Esophagus mucosa (tissue), 1 donor: ENCODE measurements around the gene RAB44. TPM values are rescaled to one million over a fixed set of nuclear protein-coding genes. Genes with fewer than 3 reads are reported as not detected.
A peak's percentile ranks its signal among the peaks of the same experiment; 100 is the strongest.
"Not testable (repeated sequence)": the region's sequence is repeated elsewhere in the genome, so short reads cannot be mapped to it uniquely, and the experiment has no call there.

ENCODE experiments used
- ATAC-seq: fragments of 200-7000 bp; cut with Tn5 transposase; one replicate; pipeline ENCODE4 v1.9.1; 2020
- total RNA-seq: library from RNA; stranded (reverse); gene quantifications from one replicate; pipeline ENCODE4 v1.2.4, GENCODE V29; 2023
- donor health status: DM: yes; HTN: yes; CAD: no.

The RAB44 gene
- total RNA-seq, 1 donor from 2014 or later: 0.36 TPM

- ATAC-seq: peak; percentile 92
These were observed 19.0 kb downstream of the RAB44 start for GRCh38 chr6:36716476-36717093.

GRCh38 chr6:36717231-36717825 is 19.7 kb downstream of the RAB44 start:
- no peak for ATAC-seq

DNA sequence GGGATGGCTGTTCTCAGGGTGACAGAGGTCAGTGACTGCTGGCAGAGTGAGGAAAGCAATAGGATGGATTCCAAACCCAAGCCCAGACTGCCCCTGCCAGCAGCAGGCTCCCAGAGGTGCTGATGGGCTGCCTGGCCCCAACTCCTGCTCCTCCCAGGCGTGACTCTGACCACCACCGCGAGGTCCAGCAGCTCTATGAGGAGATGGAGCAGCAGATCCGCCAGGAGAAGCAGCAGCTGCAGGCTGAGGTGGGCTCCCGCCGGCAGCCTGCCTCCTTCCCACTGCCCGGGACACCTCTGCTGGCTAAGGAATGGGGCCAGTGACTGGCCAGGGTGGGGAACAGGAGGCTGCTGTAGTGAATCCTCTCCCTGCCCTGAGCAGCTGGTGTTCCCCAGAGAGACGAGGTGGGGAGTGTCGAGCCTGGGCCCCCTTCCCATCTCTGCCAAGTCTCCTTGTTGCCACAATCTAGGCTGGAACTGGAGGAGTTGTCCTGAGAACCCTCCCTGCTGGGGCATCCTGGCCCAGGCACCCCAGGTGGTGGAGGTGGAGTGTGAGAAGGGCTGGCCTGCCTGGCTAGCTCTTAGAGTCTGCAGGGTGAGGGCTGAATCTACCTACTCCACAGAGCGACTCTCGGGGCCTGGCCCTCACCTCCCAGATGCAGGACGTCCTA is 20.4 kb downstream of the RAB44 start:
- ATAC-seq: peak; percentile 11

GRCh38 chr6:36718560-36718959 is 20.9 kb downstream of the RAB44 start:
- ATAC-seq: no peak

DNA sequence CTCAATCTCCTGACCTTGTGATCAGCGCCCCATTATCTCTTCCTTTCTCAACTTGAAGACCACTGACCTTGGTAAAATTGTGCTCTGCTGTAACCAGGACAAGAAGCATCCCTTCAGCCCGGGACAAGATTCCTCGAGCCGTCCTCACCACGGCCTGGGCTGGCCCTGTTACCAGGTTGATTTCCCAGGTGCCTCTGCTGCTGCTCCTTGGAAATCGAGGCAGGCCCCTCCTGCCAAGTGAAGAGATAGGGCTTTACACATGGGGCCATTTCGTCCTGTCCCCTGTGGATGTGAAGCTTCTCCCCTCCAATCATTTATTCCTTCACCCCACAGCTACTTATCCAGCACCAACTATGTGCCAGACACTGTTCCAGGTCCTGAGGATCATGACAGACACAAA is 21.5 kb downstream of the RAB44 start:
- no peak for ATAC-seq

DNA sequence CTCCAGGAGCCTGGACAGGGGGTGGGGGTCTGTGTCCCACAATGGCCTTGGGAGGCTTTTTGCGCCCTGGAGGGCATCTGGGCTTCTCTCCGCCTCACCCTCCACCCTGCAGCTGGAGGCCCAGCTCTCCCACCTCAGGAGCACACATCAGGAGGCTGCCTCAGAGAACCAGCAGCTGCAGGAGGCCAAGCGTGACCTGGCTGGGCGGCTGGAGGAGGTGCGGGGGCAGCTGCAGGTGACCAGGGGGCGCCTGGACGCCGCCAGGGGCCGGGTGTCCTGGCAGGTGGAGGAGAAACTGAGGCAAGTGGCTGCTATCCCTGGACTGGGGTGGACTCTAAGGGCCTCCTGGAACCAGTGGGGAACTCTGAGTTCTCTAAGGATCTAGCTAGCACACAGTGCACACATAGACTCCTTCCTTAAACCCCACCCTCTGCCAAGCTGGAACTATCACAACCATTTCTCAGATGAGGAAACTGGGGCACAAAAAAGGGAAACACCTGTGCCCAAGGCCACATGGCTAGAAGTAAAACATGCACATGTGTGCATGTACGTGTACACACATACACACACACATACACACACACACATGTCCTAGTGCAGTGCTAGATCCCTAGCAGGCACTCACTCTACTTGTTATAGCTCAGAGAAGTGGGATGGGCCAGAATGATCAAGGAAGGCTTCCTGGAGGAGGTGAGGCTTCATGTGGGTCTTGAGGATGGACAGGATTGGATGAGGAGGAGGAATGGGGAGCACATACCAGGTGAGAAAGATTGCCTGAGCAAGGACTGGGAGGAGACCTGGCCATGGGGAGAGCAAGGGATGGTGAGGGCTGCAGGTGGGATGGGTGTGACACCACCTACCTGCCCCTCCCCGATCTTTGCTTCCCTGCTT is 22.9 kb downstream of the RAB44 start:
- ATAC-seq: no peak

DNA sequence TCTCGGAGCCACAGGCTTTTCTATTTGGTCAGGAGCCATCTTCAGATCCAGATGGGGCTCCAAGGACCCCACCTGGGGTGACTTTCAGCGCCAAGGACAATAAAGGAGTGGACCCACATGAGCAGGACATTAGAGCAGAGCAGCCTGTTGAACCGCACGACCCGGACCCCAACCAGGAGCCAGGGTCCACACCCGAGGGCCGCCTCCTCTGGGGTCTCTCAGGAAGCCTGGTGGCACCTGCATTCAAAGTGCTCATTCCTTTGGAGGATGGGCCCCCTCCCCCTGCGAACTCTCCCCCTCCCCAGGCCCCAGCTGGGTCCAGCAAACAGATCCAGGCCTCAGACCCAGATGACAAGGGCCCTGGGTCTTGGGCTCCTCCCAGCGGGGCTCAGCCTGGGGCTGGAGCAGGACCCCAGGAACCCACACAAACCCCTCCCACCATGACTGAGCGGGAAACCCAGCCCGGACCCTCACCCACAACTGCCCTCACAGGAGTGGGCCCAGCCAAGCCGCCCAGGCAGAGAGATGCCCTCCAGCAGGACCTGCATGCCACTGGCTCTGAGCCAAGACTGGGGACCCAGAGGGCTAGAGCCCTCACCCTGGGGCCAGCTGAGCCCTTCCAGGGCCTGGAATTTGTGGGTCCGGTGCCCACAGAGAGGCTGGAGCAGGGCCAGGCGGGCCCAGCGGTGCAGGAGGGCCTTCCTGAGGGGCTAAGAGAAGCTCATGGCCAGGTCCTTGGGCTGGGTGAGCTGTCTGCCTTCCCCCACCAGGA is 23.9 kb downstream of the RAB44 start:
- no peak for ATAC-seq

DNA sequence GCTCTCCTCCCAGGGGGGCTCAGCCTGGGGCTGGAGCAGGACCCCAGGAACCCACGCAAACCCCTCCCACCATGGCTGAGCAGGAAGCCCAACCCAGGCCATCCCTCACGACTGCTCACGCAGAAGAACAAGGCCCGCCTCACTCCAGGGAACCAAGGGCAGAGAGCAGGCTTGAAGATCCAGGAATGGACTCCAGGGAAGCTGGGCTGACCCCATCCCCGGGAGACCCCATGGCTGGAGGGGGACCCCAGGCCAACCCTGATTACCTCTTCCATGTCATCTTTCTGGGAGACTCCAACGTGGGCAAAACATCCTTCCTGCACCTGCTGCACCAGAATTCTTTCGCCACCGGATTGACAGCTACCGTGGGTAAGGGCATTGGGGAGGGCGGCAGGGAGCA is 24.7 kb downstream of the RAB44 start:
- no peak for ATAC-seq

GRCh38 chr6:36722879-36723278 is 25.3 kb downstream of the RAB44 start:
- ATAC-seq: peak; percentile 43

DNA sequence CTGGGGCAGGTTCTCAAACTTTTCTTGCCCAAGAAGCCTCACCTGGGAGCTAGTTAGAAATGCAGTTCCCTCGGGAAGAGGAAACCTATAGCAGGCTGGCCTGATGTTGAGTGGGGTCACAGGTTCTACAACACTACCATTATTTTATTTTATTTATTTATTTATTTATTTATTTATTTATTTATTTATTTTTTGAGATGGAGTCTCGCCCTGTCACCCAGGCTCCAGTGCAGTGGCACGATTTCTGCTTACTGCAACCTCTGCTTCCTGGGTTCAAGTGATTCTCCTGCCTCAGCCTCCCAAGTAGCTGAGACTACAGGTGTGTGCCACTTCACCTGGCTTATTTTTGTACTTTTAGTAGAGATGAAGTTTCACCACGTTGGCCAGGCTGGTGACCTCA is 26.4 kb downstream of the RAB44 start:
- ATAC-seq: not testable (repeated sequence)

DNA sequence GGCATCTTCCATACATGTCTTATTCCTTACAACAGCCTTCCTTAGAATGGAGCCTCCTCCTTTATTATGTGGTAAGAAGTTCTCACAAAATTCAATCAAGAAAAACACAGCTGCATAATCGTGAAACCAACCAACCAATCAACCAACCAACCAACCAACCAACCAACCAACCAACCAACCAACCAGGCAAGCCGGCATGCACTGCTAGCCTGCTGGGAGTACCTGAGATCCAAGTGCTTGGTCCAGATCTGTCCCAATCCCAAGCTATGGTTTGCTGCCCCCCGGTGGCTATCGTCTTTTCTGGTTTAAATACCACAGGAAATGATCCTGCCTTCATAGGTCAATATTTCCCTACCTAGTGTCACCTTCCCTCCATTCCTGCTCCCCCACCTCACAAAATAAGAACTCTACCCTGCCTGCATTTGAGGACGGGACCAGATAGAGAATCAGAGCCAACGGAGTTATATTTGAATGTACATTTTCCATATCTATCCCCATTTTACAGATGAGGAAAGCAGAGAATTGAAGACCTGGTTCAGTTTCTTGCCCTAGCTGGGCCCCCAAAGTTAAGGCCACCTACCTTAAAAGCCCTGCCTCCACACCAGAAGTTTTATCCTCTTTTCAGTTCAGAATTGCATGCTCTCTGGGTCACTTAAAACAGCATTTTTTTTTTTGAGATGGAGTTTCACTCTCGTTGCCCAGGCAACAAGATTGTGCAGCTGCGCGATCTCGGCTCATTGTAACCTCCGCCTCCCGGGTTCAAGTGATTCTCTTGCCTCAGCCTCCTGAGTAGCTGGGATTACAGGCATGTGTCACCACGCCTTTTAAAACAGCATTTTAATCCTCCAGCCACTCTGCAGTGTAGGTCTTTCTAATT is 27.1 kb downstream of the RAB44 start:
- ATAC-seq: peak; percentile 46

- ATAC-seq: no peak
These were observed 28.0 kb downstream of the RAB44 start for GRCh38 chr6:36725581-36725980.

DNA sequence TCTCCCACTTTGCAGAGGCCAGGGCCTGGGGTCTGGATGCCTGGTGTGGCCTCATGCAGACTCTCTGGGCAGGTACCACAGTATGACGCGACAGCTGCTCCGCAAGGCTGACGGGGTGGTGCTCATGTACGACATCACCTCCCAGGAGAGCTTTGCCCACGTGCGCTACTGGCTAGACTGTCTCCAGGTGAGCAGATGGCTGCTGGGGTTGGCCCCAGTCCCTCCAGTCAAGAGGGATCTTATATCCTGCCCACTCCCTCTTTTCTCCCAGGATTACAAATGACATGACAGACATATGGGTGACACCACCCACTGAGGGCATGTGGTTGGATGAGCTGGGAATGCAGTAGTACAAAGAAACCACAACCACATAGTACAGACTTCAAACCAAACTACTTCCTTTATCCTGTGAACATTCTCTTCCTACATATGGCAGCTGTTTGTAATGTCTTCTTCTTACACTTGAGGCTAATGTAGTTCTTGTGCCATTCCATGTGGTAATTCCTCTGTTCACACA is 29.9 kb downstream of the RAB44 start:
- ATAC-seq: peak; percentile 73

GRCh38 chr6:36728289-36729160 is 30.9 kb downstream of the RAB44 start:
- ATAC-seq: no peak

DNA sequence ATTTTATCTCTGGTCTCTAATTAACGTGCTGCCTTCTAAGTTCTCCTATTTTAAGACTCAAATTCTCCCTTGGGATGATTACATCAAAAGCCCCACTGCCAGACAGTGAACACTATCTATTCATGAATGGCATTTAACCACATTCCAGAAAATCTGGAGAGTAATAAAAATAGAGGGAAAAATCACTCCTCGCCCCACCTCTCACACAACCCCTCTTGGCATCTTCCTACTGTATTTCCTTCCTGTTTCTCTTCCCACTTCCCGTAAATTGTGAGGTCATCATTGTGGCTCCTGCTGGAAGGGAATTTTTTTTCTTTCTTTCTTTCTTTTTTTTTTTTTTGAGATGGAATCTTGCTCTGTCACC is 31.5 kb downstream of the RAB44 start:
- no peak for ATAC-seq

- ATAC-seq: no peak
These were observed 33.1 kb downstream of the RAB44 start for GRCh38 chr6:36730424-36731380.

DNA sequence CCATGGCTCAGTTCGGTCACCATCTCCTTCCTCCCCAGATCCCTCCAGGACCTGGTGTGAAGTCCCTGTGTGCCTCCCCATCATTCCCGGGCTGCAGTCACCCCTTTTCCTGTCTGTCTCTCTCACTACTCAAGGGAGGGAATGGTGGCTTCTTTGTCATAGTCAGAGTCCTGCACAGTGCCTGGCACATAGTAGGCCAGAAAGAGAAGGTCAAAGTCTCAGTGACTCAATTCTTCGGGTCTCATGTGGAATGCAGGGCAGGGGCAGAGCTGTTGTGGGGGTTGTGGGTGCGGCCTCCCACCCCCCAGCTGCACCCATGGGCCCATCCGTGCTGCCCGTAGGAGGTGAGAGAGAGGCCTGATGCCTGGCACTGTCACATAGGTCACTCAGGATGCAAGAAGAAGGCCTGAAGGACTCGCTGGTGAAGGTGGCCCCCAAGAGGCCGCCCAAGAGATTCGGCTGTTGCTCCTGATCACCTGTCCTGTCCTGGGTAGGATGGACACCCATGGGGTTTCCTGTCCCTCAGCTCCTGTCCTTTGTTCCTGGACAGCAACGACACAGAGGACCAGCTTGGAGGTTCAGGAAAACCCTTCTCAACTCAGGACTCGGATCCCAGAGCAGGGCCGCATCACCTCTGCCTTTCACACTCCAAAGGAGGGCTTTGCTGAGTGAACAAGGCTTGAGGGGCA is 34.1 kb downstream of the RAB44 start:
- ATAC-seq: no peak

GRCh38 chr6:36733300-36733699 is 35.7 kb downstream of the RAB44 start:
- ATAC-seq: no peak
